ENCODE results near the gene KPNA6. TPM values are rescaled to one million over a fixed set of nuclear protein-coding genes. Genes with fewer than 3 reads are reported as not detected.

Gene KPNA6
- polyA plus RNA-seq, 1 of the 3 experiments (the other 2 are of a cell fraction): 13.1 TPM

- 27% methylated on average over 14 of the region's 14 CpGs for WGBS (ENCODE audit: low lambda C conversion rate)
Measured at GRCh38 chr1:32071758-32072621, 35.9 kb upstream of the KPNA6 start.

DNA sequence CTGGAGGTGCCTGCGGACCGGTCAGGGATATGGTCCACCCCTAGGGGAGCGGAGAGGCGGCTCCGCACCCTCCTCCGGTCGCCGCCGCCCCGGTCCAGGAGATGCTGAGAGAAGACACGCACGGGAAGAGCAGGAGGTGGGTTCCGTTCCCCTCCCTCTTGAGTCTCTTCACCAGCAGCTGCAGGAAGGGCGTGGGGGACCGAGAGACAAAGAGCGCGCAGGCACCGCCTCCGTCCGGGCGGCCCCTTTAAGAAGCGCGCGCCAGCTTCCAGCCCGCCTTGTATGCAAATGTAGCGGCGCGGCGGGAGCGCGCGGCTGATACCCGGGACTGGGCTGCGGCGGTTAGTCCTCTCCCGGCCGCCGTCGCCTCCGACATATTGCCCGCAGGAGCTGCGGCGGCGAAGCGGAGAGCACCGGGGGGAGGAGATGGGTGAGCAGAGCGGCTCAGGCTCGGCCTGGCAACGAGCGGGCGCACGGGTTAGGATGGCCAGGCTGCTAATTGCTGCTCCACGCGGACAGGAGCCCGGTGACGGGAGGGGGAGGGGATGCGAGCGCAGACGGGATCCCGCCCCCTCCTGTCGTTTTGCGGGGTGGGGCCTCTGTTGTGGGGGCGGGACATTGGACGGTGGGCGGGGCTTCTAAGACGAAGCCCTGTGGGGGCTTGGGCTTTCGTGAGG is 35.1 kb upstream of the KPNA6 start, which contains the start of gene TMEM39B:
Gene TMEM39B, plus strand, starts transcription at position 318 of the 677 bp plus-strand sequence. Its CDS starts 109 bp downstream, at position 427.
- peak within 1 kb of the TSS; percentile 83 for H3K9ac ChIP-seq
- peaks cover 28% of the 10 kb centered on the region for H3F3A ChIP-seq (replicated peaks; ENCODE audit: insufficient read depth)
- H4K20me1 ChIP-seq (ENCODE audit: insufficient read depth): 0 out of 2 replicates have a peak, but pooled peaks cover 4% of the 10 kb centered on the region
- H3K36me3 ChIP-seq (replicated peaks in 1 of 2; ENCODE audit: control insufficient read depth in 1 of 2, insufficient read depth in 2 of 2, low read length in 1 of 2): peaks cover 16 to 17% of the 10 kb centered on the region in 2 experiments
- no peaks in the 10 kb centered on the region for H3K9me3 ChIP-seq
- H3K4me3 ChIP-seq (ENCODE audit: low read depth in 2 of 2, low read length in 1 of 2): peak within 1 kb of the TSS; percentile 65 to 71
- peak within 1 kb of the TSS; percentile 85 for H3K4me2 ChIP-seq
- POLR2A ChIA-PET: interaction anchor here (0.8 to 2.4 kb wide), 15 partner anchors 9 to 140 kb away, joined by 3 to 16 read pairs (median 4); partner anchors contain the start of genes KHDRBS1, KPNA6 and TXLNA
- WGBS (ENCODE audit: low lambda C conversion rate): 0% methylated on average over 11 of the region's 67 CpGs
- H3K27ac ChIP-seq (ENCODE audit: low read depth in 2 of 2, low read length in 1 of 2): peak within 1 kb of the TSS; percentile 84 to 93
- H3K79me2 ChIP-seq (ENCODE audit: insufficient read depth): peaks cover 28% of the 10 kb centered on the region
- peak; percentile 97 for DNase-seq
- H2AFZ ChIP-seq (ENCODE audit: low read depth): peak within 1 kb of the TSS; percentile 76; the same call in 1 of the 2 replicates
- no peaks in the 10 kb centered on the region for H3K27me3 ChIP-seq (ENCODE audit: insufficient read depth)
- H3K9me2 ChIP-seq: no peaks in the 10 kb centered on the region
- CTCF ChIA-PET: interaction anchor here (0.6 to 2.3 kb wide), 9 partner anchors 9 to 310 kb away, joined by 3 to 16 read pairs (median 3); partner anchors contain the start of gene KPNA6
- H3K4me1 ChIP-seq (ENCODE audit: control insufficient read depth in 1 of 2, insufficient read depth in 2 of 2, low read depth in 1 of 2, low read length in 1 of 2): peaks cover 13 to 27% of the 10 kb centered on the region in 2 experiments
- no peak for TF ChIP-seq FOSL2 (IDR thresholded peaks at IDR 0.05; ENCODE audit: borderline replicate concordance, low read depth)
- TF ChIP-seq GABPA (IDR thresholded peaks at IDR 0.05; ENCODE audit: low read depth): peak; percentile 67
- peak in 1 of 2 experiments; percentile 14; a peak in 1 of 4 replicates for TF ChIP-seq EP300 (IDR thresholded peaks at IDR 0.05; ENCODE audit: borderline replicate concordance in 1 of 2, low read depth in 1 of 2, low read length in 1 of 2)
- no peak for TF ChIP-seq RCOR1 (IDR thresholded peaks at IDR 0.05; ENCODE audit: low read length)
- TF ChIP-seq NFIC (IDR thresholded peaks at IDR 0.05; ENCODE audit: borderline replicate concordance): no peak
- TF ChIP-seq IRF3 (IDR thresholded peaks at IDR 0.05; ENCODE audit: low read depth, low read length): no peak
- TF ChIP-seq, protein P1, sequence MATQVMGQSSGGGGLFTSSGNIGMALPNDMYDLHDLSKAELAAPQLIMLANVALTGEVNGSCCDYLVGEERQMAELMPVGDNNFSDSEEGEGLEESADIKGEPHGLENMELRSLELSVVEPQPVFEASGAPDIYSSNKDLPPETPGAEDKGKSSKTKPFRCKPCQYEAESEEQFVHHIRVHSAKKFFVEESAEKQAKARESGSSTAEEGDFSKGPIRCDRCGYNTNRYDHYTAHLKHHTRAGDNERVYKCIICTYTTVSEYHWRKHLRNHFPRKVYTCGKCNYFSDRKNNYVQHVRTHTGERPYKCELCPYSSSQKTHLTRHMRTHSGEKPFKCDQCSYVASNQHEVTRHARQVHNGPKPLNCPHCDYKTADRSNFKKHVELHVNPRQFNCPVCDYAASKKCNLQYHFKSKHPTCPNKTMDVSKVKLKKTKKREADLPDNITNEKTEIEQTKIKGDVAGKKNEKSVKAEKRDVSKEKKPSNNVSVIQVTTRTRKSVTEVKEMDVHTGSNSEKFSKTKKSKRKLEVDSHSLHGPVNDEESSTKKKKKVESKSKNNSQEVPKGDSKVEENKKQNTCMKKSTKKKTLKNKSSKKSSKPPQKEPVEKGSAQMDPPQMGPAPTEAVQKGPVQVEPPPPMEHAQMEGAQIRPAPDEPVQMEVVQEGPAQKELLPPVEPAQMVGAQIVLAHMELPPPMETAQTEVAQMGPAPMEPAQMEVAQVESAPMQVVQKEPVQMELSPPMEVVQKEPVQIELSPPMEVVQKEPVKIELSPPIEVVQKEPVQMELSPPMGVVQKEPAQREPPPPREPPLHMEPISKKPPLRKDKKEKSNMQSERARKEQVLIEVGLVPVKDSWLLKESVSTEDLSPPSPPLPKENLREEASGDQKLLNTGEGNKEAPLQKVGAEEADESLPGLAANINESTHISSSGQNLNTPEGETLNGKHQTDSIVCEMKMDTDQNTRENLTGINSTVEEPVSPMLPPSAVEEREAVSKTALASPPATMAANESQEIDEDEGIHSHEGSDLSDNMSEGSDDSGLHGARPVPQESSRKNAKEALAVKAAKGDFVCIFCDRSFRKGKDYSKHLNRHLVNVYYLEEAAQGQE (IDR thresholded peaks at IDR 0.05; ENCODE audit: low read depth, low read length): no peak
- TF ChIP-seq SMC3 (IDR thresholded peaks at IDR 0.05; ENCODE audit: low read depth, low read length): no peak
- TF ChIP-seq JUND (IDR thresholded peaks at IDR 0.05): no peak; the same call in 1 of the 2 replicates
- TF ChIP-seq RFX5 (IDR thresholded peaks at IDR 0.05; ENCODE audit: low read length): no peak
- no peak for TF ChIP-seq TEAD4 (IDR thresholded peaks at IDR 0.05; ENCODE audit: borderline replicate concordance, insufficient read depth)
- TF ChIP-seq POLR2AphosphoS5 (IDR thresholded peaks at IDR 0.05; ENCODE audit: low read depth, low read length): peak; percentile 84
- TF ChIP-seq NRF1 (IDR thresholded peaks at IDR 0.05; ENCODE audit: low read depth, low read length): peak; percentile 43
- peak; percentile 85 for TF ChIP-seq YY1 (IDR thresholded peaks at IDR 0.05; ENCODE audit: low read depth)
- TF ChIP-seq ELF1 (IDR thresholded peaks at IDR 0.05): no peak

More at GRCh38 chr1:32071758-32072621, 35.9 kb upstream of the KPNA6 start:
- peak overlapping the region; percentile 84 to 92 for H3K27ac ChIP-seq (ENCODE audit: low read depth in 2 of 2, low read length in 1 of 2)
- peaks cover 34% of the 10 kb centered on the region for H3F3A ChIP-seq (replicated peaks; ENCODE audit: insufficient read depth)
- no peaks in the 10 kb centered on the region for H3K27me3 ChIP-seq (ENCODE audit: insufficient read depth)
- ChIA-PET CTCF (interaction anchor here (1.0 to 1.2 kb wide), 2 partner anchors 108 to 309 kb away, joined by 3 to 5 read pairs; no protein-coding TSS in a partner anchor), POLR2A (interaction anchor here (0.9 to 2.4 kb wide), 13 partner anchors 9 to 139 kb away, joined by 3 to 16 read pairs (median 5); partner anchors contain the start of genes KHDRBS1, KPNA6 and TXLNA)
- H3K36me3 ChIP-seq (replicated peaks in 1 of 2; ENCODE audit: control insufficient read depth in 1 of 2, insufficient read depth in 2 of 2, low read length in 1 of 2): peaks cover 8 to 10% of the 10 kb centered on the region in 2 experiments
- peak overlapping the region; percentile 76; the same call in 1 of the 2 replicates for H2AFZ ChIP-seq (ENCODE audit: low read depth)
- H3K9me2 ChIP-seq: no peaks in the 10 kb centered on the region
- H3K4me3 ChIP-seq (ENCODE audit: low read depth in 2 of 2, low read length in 1 of 2): peak overlapping the region; percentile 65 to 71
- peak overlapping the region; percentile 85 for H3K4me2 ChIP-seq
- no peak for DNase-seq
- H3K79me2 ChIP-seq (ENCODE audit: insufficient read depth): peaks cover 26% of the 10 kb centered on the region
- no peaks in the 10 kb centered on the region for H3K9me3 ChIP-seq
- peaks cover 13 to 31% of the 10 kb centered on the region in 2 experiments for H3K4me1 ChIP-seq (ENCODE audit: control insufficient read depth in 1 of 2, insufficient read depth in 2 of 2, low read depth in 1 of 2, low read length in 1 of 2)
- peak overlapping the region; percentile 83 for H3K9ac ChIP-seq
- TF ChIP-seq IRF3 (IDR thresholded peaks at IDR 0.05; ENCODE audit: low read depth, low read length) (no peak), MXI1 (IDR thresholded peaks at IDR 0.05; ENCODE audit: low read depth, low read length) (no peak), TEAD4 (IDR thresholded peaks at IDR 0.05; ENCODE audit: borderline replicate concordance, insufficient read depth) (no peak)
- 0 out of 2 replicates have a peak, but pooled peaks cover 4% of the 10 kb centered on the region for H4K20me1 ChIP-seq (ENCODE audit: insufficient read depth)
